HG03571 (cell line): Measurements from ENCODE around the gene KRT83.

ENCODE experiments used
- ATAC-seq: cut with Tn5 transposase; IDR thresholded peaks from one replicate; pipeline ENCODE4 v1.9.1; 2021; ENCODE audit not compliant: unreplicated experiment

The KRT83 gene

DNA sequence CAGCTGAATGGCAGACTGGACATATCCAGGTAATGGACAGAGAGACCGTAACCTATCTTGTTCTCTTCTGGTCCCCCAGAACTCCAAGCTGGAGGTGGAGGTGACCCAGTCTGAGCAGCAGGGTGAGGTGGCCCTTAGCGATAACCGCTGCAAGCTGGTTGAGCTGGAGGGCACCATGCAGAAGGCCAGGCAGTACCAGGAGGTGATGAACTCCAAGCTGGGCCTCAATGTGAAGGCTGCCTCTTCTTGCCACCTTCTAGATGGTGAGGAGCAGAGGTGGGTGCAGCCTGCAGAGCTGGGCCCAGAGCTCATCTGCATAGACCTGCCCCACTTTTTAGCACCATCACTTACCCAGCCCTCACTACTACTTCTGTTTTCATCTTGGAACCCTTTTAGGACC lies 53.9 kb downstream of the KRT83 start:
- no peak for ATAC-seq

DNA sequence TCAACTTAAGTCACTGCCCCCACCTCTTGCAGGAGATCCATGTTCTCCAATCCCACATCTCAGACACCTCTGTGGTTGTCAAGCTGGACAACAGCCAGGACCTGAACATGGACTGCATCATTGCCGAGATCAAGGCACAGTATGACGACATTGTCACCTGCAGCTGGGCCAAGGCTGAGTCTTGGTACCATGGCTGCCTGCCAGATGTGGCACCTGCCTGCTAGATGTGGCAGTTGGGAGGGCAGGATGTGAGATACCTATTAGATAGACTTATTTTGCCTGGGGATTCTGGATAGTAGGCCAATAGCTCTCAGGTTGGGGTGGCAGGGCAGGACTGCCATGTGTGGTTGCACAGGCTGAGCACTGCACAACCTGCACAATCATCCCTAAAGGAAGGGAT lies 54.7 kb downstream of the KRT83 start:
- no peak for ATAC-seq

DNA sequence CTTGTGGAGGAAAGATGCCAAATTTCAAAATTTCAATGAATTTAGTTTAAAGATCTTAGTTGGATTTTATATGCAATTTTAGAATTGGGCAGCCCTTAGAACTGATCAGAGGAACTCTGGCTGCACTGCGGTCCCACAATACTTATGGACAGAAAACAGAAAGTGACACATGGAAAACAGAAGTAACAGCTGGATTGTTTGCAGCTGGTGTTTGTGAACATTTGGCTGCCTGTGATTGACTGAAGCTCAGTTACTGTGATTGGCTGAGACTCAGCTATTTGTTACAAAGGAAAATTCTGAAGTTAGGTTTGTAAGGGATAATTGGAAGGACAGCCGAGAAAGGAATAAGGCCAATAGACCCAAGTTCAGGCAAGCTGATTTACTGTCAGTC lies 56.8 kb downstream of the KRT83 start:
- no peak for ATAC-seq
